Measurements from ENCODE around the gene ITCH.

The ITCH gene

GRCh38 chr20:34318609-34319443 is 44.2 kb upstream of the ITCH start:
- Histone ChIP-seq H3K9me3 (ENCODE audit: insufficient read depth, low read length, severe bottlenecking) (no peaks in the 10 kb centered on the region), H3K4me2 (ENCODE audit: insufficient read depth, low read length) (no peak overlapping the region), H3K79me2 (ENCODE audit: insufficient read depth, low read length) (no peaks in the 10 kb centered on the region), H3K27me3 (ENCODE audit: insufficient read depth, low read length, poor library complexity) (no peaks in the 10 kb centered on the region), H3K4me1 (ENCODE audit: insufficient read depth, low read length) (no peaks in the 10 kb centered on the region), H2AFZ (ENCODE audit: low read depth, low read length) (no peak overlapping the region), H4K20me1 (ENCODE audit: insufficient read depth, low read length) (no peaks in the 10 kb centered on the region), H3K27ac (ENCODE audit: low read length) (no peak overlapping the region), H3K4me3 (ENCODE audit: low read depth in 1 of 2, low read length in 2 of 2) (no peak overlapping the region), H3K36me3 (ENCODE audit: insufficient read depth, low read length) (no peaks in the 10 kb centered on the region), H3K9ac (ENCODE audit: low read depth, low read length) (no peak overlapping the region)
- no peak for ATAC-seq (ENCODE audit: insufficient read depth, low read depth)
- DNase-seq, result no peak
- no peak for TF ChIP-seq EZH2 (IDR thresholded peaks at IDR 0.05; ENCODE audit: borderline replicate concordance, low read depth, low read length, severe bottlenecking)
- TF ChIP-seq CTCF (IDR thresholded peaks at IDR 0.05; ENCODE audit: borderline replicate concordance, extremely low read depth, low read length, poor library complexity, severe bottlenecking), result no peak

DNA sequence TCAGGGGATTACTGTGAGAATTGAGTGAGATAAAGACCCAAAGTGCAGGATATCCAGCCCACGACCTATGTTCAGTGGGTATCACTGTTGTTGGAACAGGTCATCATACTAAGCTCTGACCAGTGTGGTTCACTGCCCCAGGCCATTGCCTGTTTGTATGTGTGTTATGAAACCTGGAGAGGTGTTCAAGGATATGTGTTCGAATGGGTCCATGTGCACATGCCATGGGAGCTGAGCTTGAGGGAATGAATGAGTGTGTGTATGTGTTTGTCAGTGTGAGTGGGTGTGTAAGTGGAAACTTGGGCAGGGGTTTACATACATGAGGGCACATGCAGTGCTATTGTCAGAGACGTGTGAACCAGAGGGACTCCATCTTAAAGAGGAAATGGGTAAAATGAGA is 42.2 kb upstream of the ITCH start:
- H3K4me1 ChIP-seq (ENCODE audit: insufficient read depth, low read length), result no peaks in the 10 kb centered on the region
- no peaks in the 10 kb centered on the region for H3K9me3 ChIP-seq (ENCODE audit: insufficient read depth, low read length, severe bottlenecking)
- no peaks in the 10 kb centered on the region for H3K27me3 ChIP-seq (ENCODE audit: insufficient read depth, low read length, poor library complexity)
- no peak for ATAC-seq (ENCODE audit: insufficient read depth, low read depth)
- no peak overlapping the region for H3K27ac ChIP-seq (ENCODE audit: low read length)
- H3K36me3 ChIP-seq (ENCODE audit: insufficient read depth, low read length), result no peaks in the 10 kb centered on the region
- H4K20me1 ChIP-seq (ENCODE audit: insufficient read depth, low read length), result no peaks in the 10 kb centered on the region
- H2AFZ ChIP-seq (ENCODE audit: low read depth, low read length), result no peak overlapping the region
- H3K79me2 ChIP-seq (ENCODE audit: insufficient read depth, low read length), result no peaks in the 10 kb centered on the region
- DNase-seq, result no peak
- H3K4me2 ChIP-seq (ENCODE audit: insufficient read depth, low read length), result no peak overlapping the region
- TF ChIP-seq CTCF (IDR thresholded peaks at IDR 0.05; ENCODE audit: borderline replicate concordance, extremely low read depth, low read length, poor library complexity, severe bottlenecking) (no peak), EZH2 (IDR thresholded peaks at IDR 0.05; ENCODE audit: borderline replicate concordance, low read depth, low read length, severe bottlenecking) (no peak)
- no peak overlapping the region for H3K9ac ChIP-seq (ENCODE audit: low read depth, low read length)
- no peak overlapping the region for H3K4me3 ChIP-seq (ENCODE audit: low read depth in 1 of 2, low read length in 2 of 2)

GRCh38 chr20:34322267-34323105 is 40.6 kb upstream of the ITCH start:
- no peak overlapping the region for H3K27ac ChIP-seq (ENCODE audit: low read length)
- H3K27me3 ChIP-seq (ENCODE audit: insufficient read depth, low read length, poor library complexity), result no peaks in the 10 kb centered on the region
- no peak for DNase-seq
- no peak overlapping the region for H2AFZ ChIP-seq (ENCODE audit: low read depth, low read length)
- no peaks in the 10 kb centered on the region for H3K9me3 ChIP-seq (ENCODE audit: insufficient read depth, low read length, severe bottlenecking)
- no peak overlapping the region for H3K4me2 ChIP-seq (ENCODE audit: insufficient read depth, low read length)
- no peaks in the 10 kb centered on the region for H4K20me1 ChIP-seq (ENCODE audit: insufficient read depth, low read length)
- no peak overlapping the region for H3K9ac ChIP-seq (ENCODE audit: low read depth, low read length)
- TF ChIP-seq CTCF (IDR thresholded peaks at IDR 0.05; ENCODE audit: borderline replicate concordance, extremely low read depth, low read length, poor library complexity, severe bottlenecking) (no peak), EZH2 (IDR thresholded peaks at IDR 0.05; ENCODE audit: borderline replicate concordance, low read depth, low read length, severe bottlenecking) (no peak)
- no peaks in the 10 kb centered on the region for H3K36me3 ChIP-seq (ENCODE audit: insufficient read depth, low read length)
- no peaks in the 10 kb centered on the region for H3K4me1 ChIP-seq (ENCODE audit: insufficient read depth, low read length)
- ATAC-seq (ENCODE audit: insufficient read depth, low read depth), result no peak
- no peaks in the 10 kb centered on the region for H3K79me2 ChIP-seq (ENCODE audit: insufficient read depth, low read length)
- H3K4me3 ChIP-seq (ENCODE audit: low read depth in 1 of 2, low read length in 2 of 2), result no peak overlapping the region
